Body of pancreas (tissue), 4 donors: ENCODE results near the gene OSTF1. TPM values are rescaled to one million over a fixed set of nuclear protein-coding genes. Genes with fewer than 3 reads are reported as not detected.

ENCODE experiments used
- ATAC-seq: fragments of 150-250 bp; one replicate; pipeline ENCODE4 v1.9.1; 2016
- DNase-seq, 4 donors: peaks; one replicate each; pipeline ENCODE4 v3.0.0-alpha.2; 2019
- H3K27ac ChIP-seq, 4 donors: fragments of 200-600 bp; sonication (generic); 1 replicate in 3 of 4; 2 replicates in 1 of 4; pipeline versions ENCODE4 v1.5.1 to v1.6.1; 2016 to 2019; ENCODE audit warnings: mild to moderate bottlenecking in 1 of 4, mixed read lengths in 1 of 4, moderate library complexity in 1 of 4
- H3K27me3 ChIP-seq, 2 donors: fragments of 200-600 bp; sonication (generic); one replicate each; pipeline ENCODE4 v1.6.0; 2016; ENCODE audit warnings: mild to moderate bottlenecking in 1 of 2
- H3K36me3 ChIP-seq, 2 donors: fragments of 200-600 bp; sonication (generic); replicated peaks in 1 of 2; 2 replicates each; pipeline ENCODE4 v1.5.1; 2016; ENCODE audit warnings: low read depth in 2 of 2; ENCODE audit not compliant: insufficient read depth in 1 of 2
- H3K4me1 ChIP-seq: fragments of 200-600 bp; sonication (generic); one replicate; pipeline ENCODE4 v1.6.0; 2016
- H3K4me3 ChIP-seq, 2 donors: fragments of 200-600 bp; sonication (generic); 1 replicate in 1 of 2; 2 replicates in 1 of 2; pipeline ENCODE4 v1.5.1; 2016 to 2019
- H3K9me3 ChIP-seq, 3 donors: fragments of 200-600 bp; sonication (generic); 1 replicate in 2 of 3; 2 replicates in 1 of 3; pipeline ENCODE4 v1.5.1; 2016
- POLR2A ChIP-seq, 3 donors: fragments of 450-650 bp; IDR thresholded peaks; one replicate each; pipeline ENCODE4 v1.6.1; 2016; ENCODE audit warnings: antibody characterized with exemption in 3 of 3, mild to moderate bottlenecking in 2 of 3
- WGBS, 2 donors: methylation state at CpG; one replicate each; pipeline ENCODE4 v1.1.5; 2017; 5-methylcytosine and 5-hydroxymethylcytosine counted together
- intact Hi-C: fragments of 100-400 bp; cut with DNase I; formaldehyde crosslinking; loops from one replicate; pipeline ENCODE4 v1.15.1; 2023
- total RNA-seq, 2 donors: library from RNA; depleted of rRNA; stranded (reverse); fragments of >200 nt; gene quantifications; one replicate each; pipeline ENCODE4 v1.1.0, GENCODE V29; 2016
- TF ChIP-seq, protein P1 (sequence below), 7 experiments: fragments of 450-650 bp in 4 of 7; fragments of 200-600 bp in 3 of 7; sonication (generic) in 3 of 7; IDR thresholded peaks; one replicate each; pipeline ENCODE4 v1.5.1; 2016 to 2019; ENCODE audit warnings: antibody characterized with exemption in 7 of 7

OSTF1 gene
- total RNA-seq, 2 donors from 2014 or later, result 10.4 to 12.9 TPM

- Histone ChIP-seq H3K4me3 (no peak overlapping the region), H3K27ac (no peak overlapping the region), H3K36me3 (peaks cover 0 to 2% of the 10 kb centered on the region in 2 donors), H3K4me1 (no peaks in the 10 kb centered on the region), H3K27me3 (no peaks in the 10 kb centered on the region), H3K9me3 (no peaks in the 10 kb centered on the region)
- DNase-seq (no peak), ATAC-seq (no peak)
- TF ChIP-seq, protein P1, sequence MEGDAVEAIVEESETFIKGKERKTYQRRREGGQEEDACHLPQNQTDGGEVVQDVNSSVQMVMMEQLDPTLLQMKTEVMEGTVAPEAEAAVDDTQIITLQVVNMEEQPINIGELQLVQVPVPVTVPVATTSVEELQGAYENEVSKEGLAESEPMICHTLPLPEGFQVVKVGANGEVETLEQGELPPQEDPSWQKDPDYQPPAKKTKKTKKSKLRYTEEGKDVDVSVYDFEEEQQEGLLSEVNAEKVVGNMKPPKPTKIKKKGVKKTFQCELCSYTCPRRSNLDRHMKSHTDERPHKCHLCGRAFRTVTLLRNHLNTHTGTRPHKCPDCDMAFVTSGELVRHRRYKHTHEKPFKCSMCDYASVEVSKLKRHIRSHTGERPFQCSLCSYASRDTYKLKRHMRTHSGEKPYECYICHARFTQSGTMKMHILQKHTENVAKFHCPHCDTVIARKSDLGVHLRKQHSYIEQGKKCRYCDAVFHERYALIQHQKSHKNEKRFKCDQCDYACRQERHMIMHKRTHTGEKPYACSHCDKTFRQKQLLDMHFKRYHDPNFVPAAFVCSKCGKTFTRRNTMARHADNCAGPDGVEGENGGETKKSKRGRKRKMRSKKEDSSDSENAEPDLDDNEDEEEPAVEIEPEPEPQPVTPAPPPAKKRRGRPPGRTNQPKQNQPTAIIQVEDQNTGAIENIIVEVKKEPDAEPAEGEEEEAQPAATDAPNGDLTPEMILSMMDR (IDR thresholded peaks at IDR 0.05), result no peak
- no peak for TF ChIP-seq POLR2A (IDR thresholded peaks at IDR 0.05)
- WGBS, 2 donors, result 71 to 86% methylated on average over 2 of the region's 2 CpGs
- intact Hi-C loops, result no loop called here
Measured at GRCh38 chr9:75170898-75171360, 82.6 kb downstream of the OSTF1 start.

DNA sequence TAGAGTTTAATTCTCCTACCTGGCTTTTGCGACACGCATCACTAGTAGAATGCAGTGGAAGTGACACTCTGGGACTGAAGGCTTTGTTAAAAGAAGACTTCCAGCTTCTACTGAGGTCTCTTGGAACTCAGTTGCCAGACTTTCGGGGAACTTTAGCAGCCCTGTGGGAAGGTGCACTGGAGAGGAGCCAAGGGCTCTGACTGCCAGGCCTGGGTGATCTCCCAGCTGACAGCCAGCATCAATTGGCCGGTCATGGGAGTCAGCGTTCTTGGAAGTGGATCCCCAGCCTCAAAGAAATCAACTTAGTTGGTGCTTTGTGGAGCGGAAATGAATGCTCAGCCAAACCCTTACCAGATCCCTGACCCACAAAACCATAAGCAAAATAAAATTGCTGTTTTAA is 87.1 kb downstream of the OSTF1 start:
- Histone ChIP-seq H3K27ac (no peak overlapping the region), H3K27me3 (no peaks in the 10 kb centered on the region), H3K9me3 (no peaks in the 10 kb centered on the region), H3K36me3 (no peaks in the 10 kb centered on the region), H3K4me1 (no peaks in the 10 kb centered on the region), H3K4me3 (no peak overlapping the region)
- no peak for DNase-seq
- intact Hi-C loops, result no loop called here
- TF ChIP-seq POLR2A (IDR thresholded peaks at IDR 0.05), result no peak
- 76 to 84% methylated on average over 6 of the region's 6 CpGs for WGBS, 2 donors
- ATAC-seq, result no peak

DNA sequence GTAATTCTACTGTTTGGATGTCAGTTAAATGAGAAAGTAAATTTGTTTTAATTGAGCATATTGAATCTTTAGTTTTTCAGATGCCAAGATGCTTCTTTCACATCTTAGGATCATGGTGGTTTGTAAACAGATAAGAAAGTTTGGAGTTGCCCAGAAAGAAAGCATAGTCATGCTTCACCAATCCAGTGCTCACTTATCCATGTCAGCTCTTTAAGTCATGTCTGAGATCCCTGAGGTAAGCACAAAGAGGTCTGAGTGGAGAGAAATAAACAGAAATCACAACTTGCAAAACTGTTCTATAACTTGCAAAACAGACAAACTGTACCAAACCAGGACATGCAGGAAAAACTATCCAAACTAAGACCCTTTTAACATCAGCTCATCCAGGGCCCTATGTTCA is 87.7 kb downstream of the OSTF1 start:
- ATAC-seq (no peak), DNase-seq (no peak)
- Histone ChIP-seq H3K36me3 (no peaks in the 10 kb centered on the region), H3K4me3 (no peak overlapping the region), H3K27me3 (no peaks in the 10 kb centered on the region), H3K9me3 (no peaks in the 10 kb centered on the region), H3K27ac (no peak overlapping the region), H3K4me1 (no peaks in the 10 kb centered on the region)
- intact Hi-C loops, result no loop called here
- TF ChIP-seq POLR2A (IDR thresholded peaks at IDR 0.05), result no peak

- Histone ChIP-seq H3K4me3 (no peak overlapping the region), H3K27me3 (no peaks in the 10 kb centered on the region), H3K9me3 (no peaks in the 10 kb centered on the region), H3K36me3 (no peaks in the 10 kb centered on the region), H3K27ac (no peak overlapping the region), H3K4me1 (no peaks in the 10 kb centered on the region)
- TF ChIP-seq, protein P1 (IDR thresholded peaks at IDR 0.05), result no peak
- TF ChIP-seq POLR2A (IDR thresholded peaks at IDR 0.05), result no peak
- ATAC-seq (no peak), DNase-seq (no peak)
- intact Hi-C loops, result no loop called here
- 74 to 88% methylated on average over 1 of the region's 1 CpG for WGBS, 2 donors
Measured at GRCh38 chr9:75181750-75182149, 93.4 kb downstream of the OSTF1 start.

GRCh38 chr9:75183306-75183705 is 95.0 kb downstream of the OSTF1 start:
- no peak for ATAC-seq
- no peaks in the 10 kb centered on the region for H3K27me3 ChIP-seq
- TF ChIP-seq, protein P1 (IDR thresholded peaks at IDR 0.05), result no peak
- TF ChIP-seq POLR2A (IDR thresholded peaks at IDR 0.05), result no peak
- H3K4me1 ChIP-seq, result no peaks in the 10 kb centered on the region
- DNase-seq, result no peak
- WGBS, 2 donors, result 83 to 93% methylated on average over 9 of the region's 9 CpGs
- H3K27ac ChIP-seq, result no peak overlapping the region
- no peaks in the 10 kb centered on the region for H3K9me3 ChIP-seq
- intact Hi-C loops, result no loop called here
- no peak overlapping the region for H3K4me3 ChIP-seq
- no peaks in the 10 kb centered on the region for H3K36me3 ChIP-seq

DNA sequence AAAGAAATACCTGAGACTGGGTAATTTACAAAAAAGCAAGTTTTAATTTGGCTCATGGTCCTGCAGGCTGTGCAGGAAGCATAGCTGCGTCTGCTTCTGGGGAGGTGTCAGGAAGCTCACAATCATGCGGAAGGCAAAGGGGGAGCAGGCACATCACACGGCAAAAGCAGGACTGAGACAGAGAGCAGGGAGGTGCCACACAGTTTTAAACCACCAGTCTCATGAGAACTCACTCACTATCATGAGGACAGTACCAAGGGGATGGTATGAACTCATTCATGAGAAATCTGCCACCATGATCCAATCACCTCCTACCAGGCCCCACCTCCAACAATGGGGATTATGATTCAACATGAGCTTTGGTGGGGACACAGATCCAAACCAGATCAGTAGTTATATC is 96.2 kb downstream of the OSTF1 start:
- 72 to 83% methylated on average over 3 of the region's 3 CpGs for WGBS, 2 donors

More for the DNA sequence above, 96.2 kb downstream of the OSTF1 start:
- Histone ChIP-seq H3K9me3 (no peaks in the 10 kb centered on the region), H3K27me3 (no peaks in the 10 kb centered on the region), H3K27ac (no peak overlapping the region), H3K4me1 (no peaks in the 10 kb centered on the region), H3K36me3 (no peaks in the 10 kb centered on the region), H3K4me3 (no peak overlapping the region)
- intact Hi-C loops, result no loop called here
- DNase-seq, result no peak
- no peak for ATAC-seq
- TF ChIP-seq POLR2A (IDR thresholded peaks at IDR 0.05), result no peak
- TF ChIP-seq, protein P1 (IDR thresholded peaks at IDR 0.05), result no peak
